Measurements from ENCODE around the gene PAQR4.
"Not testable (repeated sequence)": the region's sequence is repeated elsewhere in the genome, so short reads cannot be mapped to it uniquely, and the experiment has no call there.

Gene PAQR4

GRCh38 chr16:2930236-2930635 lies 38.9 kb upstream of the PAQR4 start:
- Histone ChIP-seq H3K4me3 (ENCODE audit: low read length in 2 of 2) (no peak overlapping the region), H3K36me3 (replicated peaks in 1 of 2; ENCODE audit: control insufficient read depth in 2 of 2, insufficient read depth in 2 of 2, low read length in 2 of 2) (peaks cover 3 to 28% of the 10 kb centered on the region in 2 donors), H2BK5ac (ENCODE audit: low read length) (no peak overlapping the region), H4K91ac (ENCODE audit: low read depth, low read length, poor library complexity) (no peak overlapping the region), H3K79me1 (ENCODE audit: low read depth, low read length) (peaks cover 3% of the 10 kb centered on the region), H3K27ac (replicated peaks; ENCODE audit: low read length) (no peak overlapping the region), H3K14ac (ENCODE audit: low read length) (no peak overlapping the region), H3K4me1 (ENCODE audit: control insufficient read depth in 2 of 2, insufficient read depth in 1 of 2, low read depth in 1 of 2, low read length in 2 of 2) (peaks cover 0 to 12% of the 10 kb centered on the region in 2 donors), H3K9me3 (replicated peaks in 1 of 2; ENCODE audit: control insufficient read depth in 2 of 2, insufficient read depth in 1 of 2, low read depth in 1 of 2, low read length in 2 of 2) (no peaks in the 10 kb centered on the region), H2BK120ac (ENCODE audit: low read depth, low read length) (no peak overlapping the region), H2AK5ac (ENCODE audit: low read depth, low read length) (no peak overlapping the region), H2BK15ac (ENCODE audit: low read length) (no peak overlapping the region), H3K9ac (ENCODE audit: low read depth, low read length, poor library complexity) (no peak overlapping the region), H2AFZ (ENCODE audit: low read length) (no peak overlapping the region), H3K27me3 (ENCODE audit: control insufficient read depth in 3 of 3, insufficient read depth in 3 of 3, low read depth in 1 of 3, low read length in 3 of 3) (no peaks in the 10 kb centered on the region), H4K8ac (ENCODE audit: low read depth, low read length) (no peak overlapping the region), H3K4ac (ENCODE audit: low read length) (no peak overlapping the region), H2BK12ac (ENCODE audit: low read length) (no peak overlapping the region), H3K18ac (ENCODE audit: low read length) (no peak overlapping the region), H3K23ac (ENCODE audit: low read depth, low read length, poor library complexity) (no peak overlapping the region), H3K4me2 (ENCODE audit: insufficient read depth, low read length, poor library complexity, severe bottlenecking) (no peak overlapping the region)
- no CpG with 5 or more reads among the region's 15 CpGs for WGBS, 2 donors (ENCODE audit: extremely low coverage in 2 of 2, insufficient read length in 2 of 2, insufficient replicate concordance in 1 of 2)
- DNase-seq (ENCODE audit: low spot score) = no peak

GRCh38 chr16:2931231-2931914 lies 37.8 kb upstream of the PAQR4 start:
- H2AK5ac ChIP-seq (ENCODE audit: low read depth, low read length); H3K9me3 ChIP-seq (replicated peaks in 1 of 2; ENCODE audit: control insufficient read depth in 2 of 2, insufficient read depth in 1 of 2, low read depth in 1 of 2, low read length in 2 of 2); H3K23ac ChIP-seq (ENCODE audit: low read depth, low read length, poor library complexity); H2BK12ac ChIP-seq (ENCODE audit: low read length); H3K27me3 ChIP-seq (ENCODE audit: control insufficient read depth in 3 of 3, insufficient read depth in 3 of 3, low read depth in 1 of 3, low read length in 3 of 3); H3K4me1 ChIP-seq (ENCODE audit: control insufficient read depth in 2 of 2, insufficient read depth in 1 of 2, low read depth in 1 of 2, low read length in 2 of 2); H4K91ac ChIP-seq (ENCODE audit: low read depth, low read length, poor library complexity); H3K27ac ChIP-seq (replicated peaks; ENCODE audit: low read length); H3K4ac ChIP-seq (ENCODE audit: low read length); H3K9ac ChIP-seq (ENCODE audit: low read depth, low read length, poor library complexity); H3K4me3 ChIP-seq (ENCODE audit: low read length in 2 of 2); H2BK15ac ChIP-seq (ENCODE audit: low read length); H3K14ac ChIP-seq (ENCODE audit: low read length); H2BK120ac ChIP-seq (ENCODE audit: low read depth, low read length); H4K8ac ChIP-seq (ENCODE audit: low read depth, low read length); H3K4me2 ChIP-seq (ENCODE audit: insufficient read depth, low read length, poor library complexity, severe bottlenecking); H2AFZ ChIP-seq (ENCODE audit: low read length); H2BK5ac ChIP-seq (ENCODE audit: low read length); H3K79me1 ChIP-seq (ENCODE audit: low read depth, low read length); DNase-seq (ENCODE audit: low spot score); H3K18ac ChIP-seq (ENCODE audit: low read length): not testable (repeated sequence)
- no CpG with 5 or more reads among the region's 13 CpGs for WGBS, 2 donors (ENCODE audit: extremely low coverage in 2 of 2, insufficient read length in 2 of 2, insufficient replicate concordance in 1 of 2)
- H3K36me3 ChIP-seq (replicated peaks in 1 of 2; ENCODE audit: control insufficient read depth in 2 of 2, insufficient read depth in 2 of 2, low read length in 2 of 2) = peaks cover 3 to 28% of the 10 kb centered on the region in 2 donors

GRCh38 chr16:2933136-2933535 lies 36.0 kb upstream of the PAQR4 start:
- H3K27me3 ChIP-seq (ENCODE audit: control insufficient read depth in 3 of 3, insufficient read depth in 3 of 3, low read depth in 1 of 3, low read length in 3 of 3) = no peaks in the 10 kb centered on the region
- no peak overlapping the region for H3K18ac ChIP-seq (ENCODE audit: low read length)
- H3K4me1 ChIP-seq (ENCODE audit: control insufficient read depth in 2 of 2, insufficient read depth in 1 of 2, low read depth in 1 of 2, low read length in 2 of 2) = peaks cover 0 to 5% of the 10 kb centered on the region in 2 donors
- no CpG with 5 or more reads among the region's 30 CpGs for WGBS, 2 donors (ENCODE audit: extremely low coverage in 2 of 2, insufficient read length in 2 of 2, insufficient replicate concordance in 1 of 2)
- no peaks in the 10 kb centered on the region for H3K9me3 ChIP-seq (replicated peaks in 1 of 2; ENCODE audit: control insufficient read depth in 2 of 2, insufficient read depth in 1 of 2, low read depth in 1 of 2, low read length in 2 of 2)
- peaks cover 5 to 42% of the 10 kb centered on the region in 2 donors for H3K36me3 ChIP-seq (replicated peaks in 1 of 2; ENCODE audit: control insufficient read depth in 2 of 2, insufficient read depth in 2 of 2, low read length in 2 of 2)
- no peak overlapping the region for H2BK15ac ChIP-seq (ENCODE audit: low read length)
- no peak overlapping the region for H2BK12ac ChIP-seq (ENCODE audit: low read length)
- peak overlapping the region in 1 of 2 donors; percentile 41 for H3K4me3 ChIP-seq (ENCODE audit: low read length in 2 of 2)
- H2AFZ ChIP-seq (ENCODE audit: low read length) = no peak overlapping the region
- H2AK5ac ChIP-seq (ENCODE audit: low read depth, low read length) = no peak overlapping the region
- no peak overlapping the region for H2BK5ac ChIP-seq (ENCODE audit: low read length)
- H3K14ac ChIP-seq (ENCODE audit: low read length) = no peak overlapping the region
- no peak overlapping the region for H3K4me2 ChIP-seq (ENCODE audit: insufficient read depth, low read length, poor library complexity, severe bottlenecking)
- no peak overlapping the region for H4K91ac ChIP-seq (ENCODE audit: low read depth, low read length, poor library complexity)
- DNase-seq (ENCODE audit: low spot score) = no peak
- H3K4ac ChIP-seq (ENCODE audit: low read length) = no peak overlapping the region
- no peak overlapping the region for H2BK120ac ChIP-seq (ENCODE audit: low read depth, low read length)
- no peak overlapping the region for H4K8ac ChIP-seq (ENCODE audit: low read depth, low read length)
- no peak overlapping the region for H3K27ac ChIP-seq (replicated peaks; ENCODE audit: low read length)
- H3K23ac ChIP-seq (ENCODE audit: low read depth, low read length, poor library complexity) = no peak overlapping the region
- H3K79me1 ChIP-seq (ENCODE audit: low read depth, low read length) = no peaks in the 10 kb centered on the region
- no peak overlapping the region for H3K9ac ChIP-seq (ENCODE audit: low read depth, low read length, poor library complexity)

- Histone ChIP-seq H2BK12ac (ENCODE audit: low read length) (no peak overlapping the region), H2AFZ (ENCODE audit: low read length) (no peak overlapping the region), H3K9me3 (replicated peaks in 1 of 2; ENCODE audit: control insufficient read depth in 2 of 2, insufficient read depth in 1 of 2, low read depth in 1 of 2, low read length in 2 of 2) (no peaks in the 10 kb centered on the region), H3K4me2 (ENCODE audit: insufficient read depth, low read length, poor library complexity, severe bottlenecking) (no peak overlapping the region), H3K9ac (ENCODE audit: low read depth, low read length, poor library complexity) (no peak overlapping the region), H4K91ac (ENCODE audit: low read depth, low read length, poor library complexity) (no peak overlapping the region), H4K8ac (ENCODE audit: low read depth, low read length) (no peak overlapping the region), H3K4ac (ENCODE audit: low read length) (no peak overlapping the region), H2BK5ac (ENCODE audit: low read length) (no peak overlapping the region), H2BK15ac (ENCODE audit: low read length) (no peak overlapping the region), H3K27me3 (ENCODE audit: control insufficient read depth in 3 of 3, insufficient read depth in 3 of 3, low read depth in 1 of 3, low read length in 3 of 3) (no peaks in the 10 kb centered on the region), H2AK5ac (ENCODE audit: low read depth, low read length) (no peak overlapping the region), H3K4me1 (ENCODE audit: control insufficient read depth in 2 of 2, insufficient read depth in 1 of 2, low read depth in 1 of 2, low read length in 2 of 2) (peaks cover 0 to 3% of the 10 kb centered on the region in 2 donors), H3K4me3 (ENCODE audit: low read length in 2 of 2) (no peak overlapping the region), H3K18ac (ENCODE audit: low read length) (no peak overlapping the region), H3K27ac (replicated peaks; ENCODE audit: low read length) (no peak overlapping the region), H3K79me1 (ENCODE audit: low read depth, low read length) (no peaks in the 10 kb centered on the region), H2BK120ac (ENCODE audit: low read depth, low read length) (no peak overlapping the region), H3K36me3 (replicated peaks in 1 of 2; ENCODE audit: control insufficient read depth in 2 of 2, insufficient read depth in 2 of 2, low read length in 2 of 2) (peaks cover 5 to 44% of the 10 kb centered on the region in 2 donors), H3K14ac (ENCODE audit: low read length) (no peak overlapping the region), H3K23ac (ENCODE audit: low read depth, low read length, poor library complexity) (no peak overlapping the region)
- no CpG with 5 or more reads among the region's 22 CpGs for WGBS, 2 donors (ENCODE audit: extremely low coverage in 2 of 2, insufficient read length in 2 of 2, insufficient replicate concordance in 1 of 2)
- DNase-seq (ENCODE audit: low spot score) = no peak
Measured at GRCh38 chr16:2933701-2934100, 35.4 kb upstream of the PAQR4 start.
